ENCODE data around the gene IGFBP2. TPM values are rescaled to one million over a fixed set of nuclear protein-coding genes. Genes with fewer than 3 reads are reported as not detected.

Gene IGFBP2
- total and polyA plus RNA-seq, 2 of the 13 experiments (the other 11 are each of a cell fraction or from before 2014, with no cell fraction given): 2.0 to 5.8 TPM

DNA sequence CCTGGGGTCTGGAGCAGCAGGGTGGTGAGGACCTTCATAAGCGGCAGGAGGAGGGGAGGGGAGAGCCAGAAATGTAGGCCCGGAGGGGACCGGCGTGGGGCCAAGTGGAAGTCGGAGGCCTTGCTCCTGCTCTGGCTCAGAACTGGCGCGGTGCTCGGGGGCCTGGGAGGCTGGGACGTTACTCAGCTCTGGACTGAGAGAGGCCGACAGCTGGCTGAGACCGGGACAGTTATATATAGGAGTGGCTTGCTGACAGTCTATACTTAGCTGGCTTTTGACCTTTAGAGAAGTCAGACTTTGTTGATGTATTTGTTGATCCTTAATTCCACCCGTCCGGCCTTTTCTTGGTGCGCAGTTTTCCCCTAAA, 46.4 kb downstream of the IGFBP2 start:
- Histone ChIP-seq H2AFZ (ENCODE audit: low read length) (no peak overlapping the region), H3K4me2 (ENCODE audit: low read depth, low read length) (no peak overlapping the region), H3K9me3 (ENCODE audit: low read length) (no peaks in the 10 kb centered on the region), H3K27ac (ENCODE audit: extremely low read length, insufficient read depth, low read length) (no peak overlapping the region), H4K20me1 (ENCODE audit: insufficient read depth, low read length) (no peaks in the 10 kb centered on the region), H3K36me3 (replicated peaks in 1 of 2; ENCODE audit: control insufficient read depth in 1 of 2, insufficient read depth in 2 of 2, low read length in 2 of 2) (no peaks in the 10 kb centered on the region), H3K79me2 (ENCODE audit: insufficient read depth, low read length) (no peaks in the 10 kb centered on the region), H3K27me3 (ENCODE audit: control insufficient read depth in 1 of 2, insufficient read depth in 2 of 2, low read length in 2 of 2) (peaks cover 3 to 59% of the 10 kb centered on the region in 2 experiments; a peak in 4 of 5 replicates), H3K9ac (ENCODE audit: insufficient read depth, low read depth, low read length) (no peak overlapping the region), H3K4me1 (ENCODE audit: insufficient read depth, low read length) (no peaks in the 10 kb centered on the region), H3K4me3 (replicated peaks in 1 of 3; ENCODE audit: insufficient read depth in 1 of 3, low read depth in 2 of 3, low read length in 3 of 3) (no peak overlapping the region)
- WGBS (ENCODE audit: low lambda C conversion rate): 34% methylated on average over 14 of the region's 14 CpGs
- POLR2A ChIA-PET: no interaction called here
- BruUV-seq (replicated peaks): no TSS peak
- TF ChIP-seq SOX13 (IDR thresholded peaks at IDR 0.05) (no peak), SOX13 (CRISPR knock-in tag; conservative IDR thresholded peaks at IDR 0.05 in 1 of 2, IDR thresholded peaks at IDR 0.05 in 1 of 2) (no peak), ZBTB3 (CRISPR knock-in tag; IDR thresholded peaks at IDR 0.05; ENCODE audit: borderline replicate concordance, low read depth) (no peak), SKI (IDR thresholded peaks at IDR 0.05; ENCODE audit: partially characterized antibody) (no peak), ZC3H13 (CRISPR knock-in tag; IDR thresholded peaks at IDR 0.05) (no peak), TAF15 (IDR thresholded peaks at IDR 0.05; ENCODE audit: low read depth, low read length, poor library complexity, severe bottlenecking) (no peak), RFX3 (CRISPR knock-in tag; IDR thresholded peaks at IDR 0.05) (no peak), ZNF556 (CRISPR knock-in tag; IDR thresholded peaks at IDR 0.05; ENCODE audit: borderline replicate concordance) (no peak), ZIK1 (CRISPR knock-in tag; IDR thresholded peaks at IDR 0.05; ENCODE audit: borderline replicate concordance, low read depth) (no peak), MAFG (CRISPR knock-in tag; IDR thresholded peaks at IDR 0.05) (no peak), REPIN1 (CRISPR knock-in tag; IDR thresholded peaks at IDR 0.05; ENCODE audit: borderline replicate concordance, low read depth) (no peak), MAFF (IDR thresholded peaks at IDR 0.05; ENCODE audit: low read depth, low read length) (no peak), ZNF230 (CRISPR knock-in tag; IDR thresholded peaks at IDR 0.05) (no peak), ZNF850 (CRISPR knock-in tag; conservative IDR thresholded peaks at IDR 0.05) (no peak), ZNF644 (CRISPR knock-in tag; IDR thresholded peaks at IDR 0.05; ENCODE audit: low read depth) (no peak), EEA1 (CRISPR knock-in tag; IDR thresholded peaks at IDR 0.05; ENCODE audit: borderline replicate concordance) (no peak), HMGA1 (CRISPR knock-in tag; conservative IDR thresholded peaks at IDR 0.05) (no peak), NR2F6 (IDR thresholded peaks at IDR 0.05) (no peak), NR2F6 (CRISPR knock-in tag; IDR thresholded peaks at IDR 0.05) (no peak), HOXA3 (CRISPR knock-in tag; IDR thresholded peaks at IDR 0.05) (no peak), POGZ (CRISPR knock-in tag; IDR thresholded peaks at IDR 0.05) (no peak), HNRNPK (IDR thresholded peaks at IDR 0.05; ENCODE audit: low read depth, low read length, poor library complexity, severe bottlenecking) (no peak)
- intact Hi-C loops (cut with micrococcal nuclease; ENCODE audit: unreplicated experiment) (loop anchor here (5.0 kb wide), 1 partner anchor 1078 kb away; no protein-coding TSS in a partner anchor), in situ Hi-C loops (cut with HindIII; ENCODE audit: extremely low pct_ligation_motif_present, low pct_unique_long_range_greater_than_20kb) (loop anchor here (10.0 kb wide), 1 partner anchor 1075 kb away; no protein-coding TSS in a partner anchor)
- DNase-seq (ENCODE audit: low spot score): no peak
- ATAC-seq: no peak
- CTCF ChIA-PET (ENCODE audit: low intra/inter-chr PET ratio, low total read pairs): no interaction called here
- no peak for FAIRE-seq
